SK-N-SH treated with all-trans-retinoic acid at 6 μM for 48 hours (cell line): ENCODE measurements around the gene STYX.

Source experiments
- ARNTL ChIP-seq: fragments of 450-650 bp; formaldehyde crosslinking; IDR thresholded peaks from 2 replicates; pipeline ENCODE4 v1.5.0; 2020; ENCODE audit warnings: low read depth, mild to moderate bottlenecking, moderate library complexity, borderline replicate concordance
- POU6F1 ChIP-seq: fragments of 250-450 bp; sonication (Bioruptor Pico); IDR thresholded peaks from 2 replicates; pipeline ENCODE4 v1.8.0; 2021; ENCODE audit warnings: low read depth, mild to moderate bottlenecking, moderate library complexity, borderline replicate concordance
- RARB ChIP-seq: fragments of 250-450 bp; sonication (Bioruptor Pico); IDR thresholded peaks from 2 replicates; pipeline ENCODE4 v1.8.0; 2021; ENCODE audit warnings: mild to moderate bottlenecking, moderate library complexity
- SNAI2 ChIP-seq: fragments of 250-450 bp; sonication (Bioruptor Pico); IDR thresholded peaks from 2 replicates; pipeline ENCODE4 v1.5.0; 2020; ENCODE audit warnings: mild to moderate bottlenecking, moderate library complexity
- TCF4 ChIP-seq: fragments of 250-450 bp; sonication (Bioruptor Pico); IDR thresholded peaks from 2 replicates; pipeline ENCODE4 v1.8.0; 2021; ENCODE audit warnings: mild to moderate bottlenecking, moderate library complexity, borderline replicate concordance
- TOX ChIP-seq: fragments of 250-450 bp; sonication (Bioruptor Pico); IDR thresholded peaks from 2 replicates; pipeline ENCODE4 v1.8.0; 2021; ENCODE audit warnings: mild to moderate bottlenecking, moderate library complexity, borderline replicate concordance
- TSHZ2 ChIP-seq: fragments of 250-450 bp; sonication (Bioruptor Pico); IDR thresholded peaks from 2 replicates; pipeline ENCODE4 v1.5.0; 2020; ENCODE audit warnings: mild to moderate bottlenecking, moderate library complexity
- ZFP30 ChIP-seq: fragments of 450-650 bp; formaldehyde crosslinking; IDR thresholded peaks from 2 replicates; pipeline ENCODE4 v1.5.0; 2022; ENCODE audit warnings: mild to moderate bottlenecking, moderate library complexity
- ZNF70 ChIP-seq: fragments of 450-650 bp; formaldehyde crosslinking; IDR thresholded peaks from 2 replicates; pipeline ENCODE4 v1.5.0; 2020; ENCODE audit warnings: mild to moderate bottlenecking, moderate library complexity
- ZNF8 ChIP-seq: fragments of 450-650 bp; formaldehyde crosslinking; IDR thresholded peaks from 2 replicates; pipeline ENCODE4 v1.5.0; 2020; ENCODE audit warnings: mild to moderate bottlenecking, moderate library complexity
- TF ChIP-seq, protein P1 (sequence below): fragments of 250-450 bp; sonication (Bioruptor Pico); IDR thresholded peaks from 2 replicates; pipeline ENCODE4 v1.5.1; 2020; ENCODE audit warnings: low read depth, mild to moderate bottlenecking, moderate library complexity

DNA sequence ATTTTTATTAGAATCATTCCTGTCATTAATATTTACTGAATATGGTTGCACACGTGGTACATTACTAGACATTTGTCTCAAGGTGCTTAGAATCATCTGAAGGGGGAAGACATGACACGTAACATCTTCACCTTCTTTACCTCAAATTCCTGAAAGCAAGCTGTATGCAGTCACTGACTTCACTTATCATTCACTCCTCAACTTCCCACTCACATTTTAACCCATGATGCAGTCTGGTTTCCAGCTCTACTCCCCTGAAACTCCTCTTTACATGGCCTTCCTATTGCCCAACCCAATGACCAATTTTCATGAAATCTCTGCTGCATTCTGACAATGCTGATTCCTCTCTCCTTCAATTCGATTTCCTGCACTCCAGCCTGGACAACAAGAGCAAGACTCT, 28.7 kb upstream of the STYX start:
- TF ChIP-seq ZNF8 (CRISPR knock-in tag) (no peak), ARNTL (CRISPR knock-in tag) (no peak), SNAI2 (CRISPR knock-in tag) (no peak), POU6F1 (CRISPR knock-in tag) (no peak), TOX (CRISPR knock-in tag) (no peak), ZFP30 (CRISPR knock-in tag) (no peak), ZNF70 (CRISPR knock-in tag) (no peak), TCF4 (no peak), TSHZ2 (CRISPR knock-in tag) (no peak), RARB (CRISPR knock-in tag) (no peak)
- TF ChIP-seq, protein P1, sequence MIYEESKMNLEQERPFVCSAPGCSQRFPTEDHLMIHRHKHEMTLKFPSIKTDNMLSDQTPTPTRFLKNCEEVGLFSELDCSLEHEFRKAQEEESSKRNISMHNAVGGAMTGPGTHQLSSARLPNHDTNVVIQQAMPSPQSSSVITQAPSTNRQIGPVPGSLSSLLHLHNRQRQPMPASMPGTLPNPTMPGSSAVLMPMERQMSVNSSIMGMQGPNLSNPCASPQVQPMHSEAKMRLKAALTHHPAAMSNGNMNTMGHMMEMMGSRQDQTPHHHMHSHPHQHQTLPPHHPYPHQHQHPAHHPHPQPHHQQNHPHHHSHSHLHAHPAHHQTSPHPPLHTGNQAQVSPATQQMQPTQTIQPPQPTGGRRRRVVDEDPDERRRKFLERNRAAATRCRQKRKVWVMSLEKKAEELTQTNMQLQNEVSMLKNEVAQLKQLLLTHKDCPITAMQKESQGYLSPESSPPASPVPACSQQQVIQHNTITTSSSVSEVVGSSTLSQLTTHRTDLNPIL (CRISPR knock-in tag): no peak
